ENCODE data around the gene MRPS14.

DNA sequence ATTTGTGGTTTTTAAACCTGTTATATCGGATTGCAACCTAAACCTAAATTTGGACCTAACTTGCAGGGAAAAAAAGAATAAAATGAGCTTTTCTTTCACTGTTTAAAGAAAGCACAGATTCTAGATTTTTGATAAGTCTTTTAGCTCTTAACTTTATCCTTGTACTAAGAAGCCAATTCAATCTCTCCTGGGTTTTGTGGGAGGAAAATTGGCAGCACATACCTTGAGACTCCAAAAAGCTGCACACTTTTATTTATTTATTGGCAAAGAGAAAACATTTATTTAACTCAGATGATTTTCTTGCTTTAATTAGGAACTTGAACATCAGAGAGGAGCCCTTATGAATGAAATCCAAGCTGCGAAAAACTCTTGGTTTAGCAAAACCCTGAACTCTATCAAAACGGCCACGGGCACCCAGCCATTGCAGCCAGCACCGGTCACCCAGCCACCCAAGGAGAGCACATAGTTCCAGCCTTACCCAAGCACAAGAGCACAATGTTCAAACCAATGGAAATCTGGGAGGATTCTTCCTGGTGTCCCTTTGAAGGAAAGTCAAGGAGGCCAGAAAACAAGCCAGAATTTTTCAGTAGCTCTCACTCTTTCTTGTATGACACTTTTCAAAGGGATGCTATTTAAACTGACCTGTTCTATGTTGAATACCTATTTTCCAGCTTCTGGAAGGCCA, 33.5 kb downstream of the MRPS14 start:
- TF ChIP-seq POLR2AphosphoS5 (IDR thresholded peaks at IDR 0.05) (no peak), CTCF (IDR thresholded peaks at IDR 0.05) (no peak), EP300 (IDR thresholded peaks at IDR 0.05) (no peak)
